GM23338 (cell line): ENCODE results near the gene MOCS3. TPM values are rescaled to one million over a fixed set of nuclear protein-coding genes. Genes with fewer than 3 reads are reported as not detected.

Experiments
- ATAC-seq: fragments of 200-7000 bp; cut with Tn5 transposase; 3 replicates; pipeline ENCODE4 v1.9.1; 2020
- DNase-seq: peaks from one replicate; pipeline ENCODE4 v3.0.0-alpha.2; 2015; ENCODE audit warnings: low spot score
- H2AFZ ChIP-seq: fragments of 200-600 bp; sonication (generic); 2 replicates; pipeline ENCODE4 v1.8.0; 2016; ENCODE audit warnings: antibody characterized with exemption, mild to moderate bottlenecking, moderate library complexity
- H3F3A ChIP-seq: fragments of 200-600 bp; sonication (generic); replicated peaks from 2 replicates; pipeline ENCODE4 v1.8.0; 2017; ENCODE audit warnings: antibody characterized with exemption, mixed run types, low read depth
- H3K27ac ChIP-seq: fragments of 200-600 bp; sonication (generic); 2 replicates; pipeline ENCODE4 v1.6.1; 2016; ENCODE audit warnings: low read depth
- H3K27me3 ChIP-seq: fragments of 200-600 bp; sonication (generic); 2 replicates; pipeline ENCODE4 v1.8.0; 2016; ENCODE audit warnings: mild to moderate bottlenecking, mixed run types, moderate library complexity; ENCODE audit not compliant: insufficient read depth
- H3K36me3 ChIP-seq: fragments of 200-600 bp; sonication (generic); 2 replicates; pipeline ENCODE4 v1.8.0; 2016; ENCODE audit warnings: mild to moderate bottlenecking; ENCODE audit not compliant: insufficient read depth
- H3K4me1 ChIP-seq: fragments of 200-600 bp; sonication (generic); 2 replicates; pipeline ENCODE4 v1.8.0; 2016; ENCODE audit warnings: mild to moderate bottlenecking, moderate library complexity; ENCODE audit not compliant: insufficient read depth
- H3K4me2 ChIP-seq: fragments of 200-600 bp; sonication (generic); 2 replicates; pipeline ENCODE4 v1.7.1; 2017; ENCODE audit warnings: mixed run types
- H3K4me3 ChIP-seq: fragments of 200-600 bp; sonication (generic); 2 replicates; pipeline ENCODE4 v1.6.1; 2016; ENCODE audit warnings: mixed run types
- H3K79me2 ChIP-seq: fragments of 200-600 bp; sonication (generic); replicated peaks from 2 replicates; pipeline ENCODE4 v1.8.0; 2017; ENCODE audit warnings: mild to moderate bottlenecking; ENCODE audit not compliant: insufficient read depth
- H3K9me2 ChIP-seq: fragments of 200-600 bp; sonication (generic); 2 replicates; pipeline ENCODE4 v1.8.0; 2017; ENCODE audit not compliant: insufficient read depth
- H4K20me1 ChIP-seq: fragments of 200-600 bp; sonication (generic); replicated peaks from 2 replicates; pipeline ENCODE4 v1.8.0; 2017; ENCODE audit warnings: mild to moderate bottlenecking; ENCODE audit not compliant: insufficient read depth
- H3K27ac Mint-ChIP-seq: 2 replicates; pipeline ENCODE4 v1.8.0; 2020; ENCODE audit warnings: inconsistent platforms, mild to moderate bottlenecking, moderate library complexity, mixed read lengths
- H3K27me3 Mint-ChIP-seq: 3 replicates; pipeline ENCODE4 v1.8.0; 2022; ENCODE audit warnings: low read depth, mild to moderate bottlenecking, moderate library complexity, mixed read lengths, inconsistent platforms; ENCODE audit not compliant: insufficient read depth, poor library complexity
- H3K36me3 Mint-ChIP-seq: 3 replicates; pipeline ENCODE4 v1.8.0; 2021; ENCODE audit warnings: low read depth, mild to moderate bottlenecking, inconsistent platforms, moderate library complexity, mixed read lengths
- H3K4me1 Mint-ChIP-seq: 3 replicates; pipeline ENCODE4 v1.8.0; 2020; ENCODE audit warnings: mild to moderate bottlenecking, inconsistent platforms, mixed read lengths
- H3K4me3 Mint-ChIP-seq: 3 replicates; pipeline ENCODE4 v1.8.0; 2021; ENCODE audit warnings: moderate library complexity, mild to moderate bottlenecking, inconsistent platforms, mixed read lengths
- H3K9me3 Mint-ChIP-seq: 3 replicates; pipeline ENCODE4 v1.8.0; 2020; ENCODE audit warnings: moderate library complexity, mild to moderate bottlenecking, inconsistent platforms, mixed read lengths
- CTCF ChIP-seq, 2 experiments: fragments of 200-600 bp in 1 of 2; sonication (generic) in 1 of 2; conservative IDR thresholded peaks; 2 replicates each; pipeline versions ENCODE4 v1.5.1 to v1.6.1; 2016 to 2017; ENCODE audit warnings: antibody characterized with exemption in 2 of 2, low read depth in 2 of 2, mild to moderate bottlenecking in 2 of 2, moderate library complexity in 1 of 2
- EZH2 ChIP-seq: fragments of 200-600 bp; sonication (generic); IDR thresholded peaks from one replicate; pipeline ENCODE4 v1.8.0; 2017; ENCODE audit warnings: antibody characterized with exemption, mild to moderate bottlenecking, low read depth; ENCODE audit not compliant: unreplicated experiment
- EZH2phosphoT487 ChIP-seq: fragments of 200-600 bp; sonication (generic); IDR thresholded peaks from one replicate; pipeline ENCODE4 v1.8.1; 2018; ENCODE audit warnings: antibody characterized with exemption; ENCODE audit not compliant: unreplicated experiment
- POLR2AphosphoS5 ChIP-seq: IDR thresholded peaks from 2 replicates; pipeline ENCODE4 v1.6.1; 2016; ENCODE audit warnings: antibody characterized with exemption, low read depth
- STAT1 ChIP-seq: IDR thresholded peaks from one replicate; pipeline ENCODE4 v1.6.1; 2016; ENCODE audit warnings: antibody characterized with exemption; ENCODE audit not compliant: unreplicated experiment
- ZNF114 ChIP-seq: fragments of 250-450 bp; sonication (Bioruptor Pico); IDR thresholded peaks from 2 replicates; pipeline ENCODE4 v1.5.0; 2020; ENCODE audit warnings: mild to moderate bottlenecking, moderate library complexity
- ZNF331 ChIP-seq: fragments of 250-450 bp; sonication (Bioruptor Pico); IDR thresholded peaks from 2 replicates; pipeline ENCODE4 v1.5.0; 2020; ENCODE audit warnings: low read depth, mild to moderate bottlenecking, moderate library complexity
- ZNF462 ChIP-seq: fragments of 250-450 bp; sonication (Bioruptor Pico); IDR thresholded peaks from 2 replicates; pipeline ENCODE4 v1.5.0; 2020; ENCODE audit warnings: mild to moderate bottlenecking, moderate library complexity
- polyA plus RNA-seq: library from polyadenylated mRNA; unstranded; fragments of >200 nt; fragmentation: Nextera tagmentation; extraction: Ambion mirVana; gene quantifications from 2 replicates; pipeline ENCODE4 v1.2.1, GENCODE V29; 2016
- total RNA-seq: library from RNA; depleted of rRNA; stranded (reverse); fragments of >200 nt; shearing (Covaris generic); gene quantifications from 2 replicates; pipeline ENCODE4 v1.2.3, GENCODE V29; 2014

The MOCS3 gene
- total and polyA plus RNA-seq, 2 experiments from 2014 or later: 2.2 to 9.1 TPM

GRCh38 chr20:50991076-50991475 lies 32.5 kb downstream of the MOCS3 start (continued):
- TF ChIP-seq ZNF462 (CRISPR knock-in tag): no peak

GRCh38 chr20:50992336-50992732 lies 33.7 kb downstream of the MOCS3 start:
- H3K79me2 ChIP-seq: no peaks in the 10 kb centered on the region
- H3K27me3 ChIP-seq: no peaks in the 10 kb centered on the region
- peak; percentile 65 for DNase-seq
- TF ChIP-seq EZH2phosphoT487 (no peak), ZNF331 (no peak), EZH2 (no peak), POLR2AphosphoS5 (no peak), ZNF462 (CRISPR knock-in tag) (peak; percentile 55; the same call in 1 of the 2 replicates), ZNF114 (CRISPR knock-in tag) (no peak), STAT1 (no peak), CTCF (conservative IDR thresholded peaks at IDR 0.05; ENCODE audit: low read depth in 2 of 2) (no peak)

More at GRCh38 chr20:50992336-50992732, 33.7 kb downstream of the MOCS3 start:
- Histone ChIP-seq H4K20me1 (no peaks in the 10 kb centered on the region), H3K4me1 (peaks cover 12% of the 10 kb centered on the region; the same call in 1 of the 2 replicates), H3K27ac (peak overlapping the region; percentile 86), H2AFZ (no peak overlapping the region), H3F3A (0 out of 2 replicates have a peak, but pooled peaks cover 3% of the 10 kb centered on the region), H3K36me3 (no peaks in the 10 kb centered on the region), H3K9me2 (no peaks in the 10 kb centered on the region), H3K4me3 (no peak overlapping the region; the same call in 1 of the 2 replicates), H3K4me2 (peak overlapping the region; percentile 55)
- peaks cover 32% of the 10 kb centered on the region for H3K4me1 Mint-ChIP-seq
- H3K27me3 Mint-ChIP-seq: peaks cover 23% of the 10 kb centered on the region
- H3K9me3 Mint-ChIP-seq: peaks cover 6% of the 10 kb centered on the region; the same call in 2 of the 3 replicates
- no peaks in the 10 kb centered on the region for H3K36me3 Mint-ChIP-seq
- H3K4me3 Mint-ChIP-seq: peak overlapping the region; percentile 52
- peak; percentile 65 for ATAC-seq
- peak overlapping the region; percentile 97 for H3K27ac Mint-ChIP-seq
